ENCODE data around the gene TMEM151A. TPM values are rescaled to one million over a fixed set of nuclear protein-coding genes. Genes with fewer than 3 reads are reported as not detected.
"Not testable (repeated sequence)": the region's sequence is repeated elsewhere in the genome, so short reads cannot be mapped to it uniquely, and the experiment has no call there.

Gene TMEM151A
- polyA plus RNA-seq (ENCODE audit: insufficient read length in 4 of 4) = under 1 TPM in 2 of 4 donors, not detected in 2; 0.12 to 0.24 TPM

DNA sequence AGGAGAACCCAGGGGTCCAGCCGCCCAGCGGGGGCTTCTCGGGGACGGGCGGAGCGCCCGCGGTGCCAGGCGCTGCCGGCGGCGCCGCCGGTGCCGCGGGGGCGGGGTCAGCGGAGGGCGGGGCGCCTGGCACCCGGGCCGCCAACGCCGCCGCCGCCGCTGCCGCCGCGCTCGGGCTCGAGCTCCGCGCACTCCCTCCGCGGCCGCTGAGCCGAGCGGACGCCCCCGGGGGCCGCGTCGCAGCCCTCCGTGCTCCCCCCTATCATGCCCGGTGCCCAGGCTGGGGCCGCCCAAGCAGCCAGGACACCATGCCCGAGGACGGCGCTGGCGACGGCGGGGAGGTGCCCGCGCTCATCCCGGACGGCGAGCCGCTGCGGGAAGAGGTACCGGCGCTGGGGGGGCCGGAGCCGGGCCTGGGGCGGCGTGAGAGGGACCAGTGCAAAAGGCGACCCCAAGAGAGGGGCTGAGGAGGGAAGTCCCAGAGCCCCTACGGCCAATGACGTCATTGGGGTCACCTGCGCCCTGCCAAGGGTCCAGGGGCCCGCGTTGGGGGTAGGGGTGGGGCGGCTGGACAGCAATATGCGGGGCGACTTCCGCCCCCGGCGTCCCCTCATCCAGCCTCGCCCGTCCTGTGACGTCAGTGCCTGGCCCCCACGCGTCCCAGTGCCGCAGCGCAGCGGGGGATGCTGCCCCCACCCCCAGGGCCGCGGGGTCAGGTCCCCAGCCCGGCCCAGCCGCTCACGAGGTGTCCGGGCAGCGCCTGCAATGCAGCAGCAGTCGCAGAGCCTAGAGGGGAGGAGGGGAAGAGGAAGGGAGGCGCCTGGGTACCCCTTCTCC is at the start of gene TMEM151A:
Gene TMEM151A (plus strand): TSS at position 189 of the 837 bp plus-strand sequence. CDS start 120 bp downstream, at position 309.
- DNase-seq (ENCODE audit: low read depth in 4 of 4, low spot score in 2 of 4) = no peak

DNA sequence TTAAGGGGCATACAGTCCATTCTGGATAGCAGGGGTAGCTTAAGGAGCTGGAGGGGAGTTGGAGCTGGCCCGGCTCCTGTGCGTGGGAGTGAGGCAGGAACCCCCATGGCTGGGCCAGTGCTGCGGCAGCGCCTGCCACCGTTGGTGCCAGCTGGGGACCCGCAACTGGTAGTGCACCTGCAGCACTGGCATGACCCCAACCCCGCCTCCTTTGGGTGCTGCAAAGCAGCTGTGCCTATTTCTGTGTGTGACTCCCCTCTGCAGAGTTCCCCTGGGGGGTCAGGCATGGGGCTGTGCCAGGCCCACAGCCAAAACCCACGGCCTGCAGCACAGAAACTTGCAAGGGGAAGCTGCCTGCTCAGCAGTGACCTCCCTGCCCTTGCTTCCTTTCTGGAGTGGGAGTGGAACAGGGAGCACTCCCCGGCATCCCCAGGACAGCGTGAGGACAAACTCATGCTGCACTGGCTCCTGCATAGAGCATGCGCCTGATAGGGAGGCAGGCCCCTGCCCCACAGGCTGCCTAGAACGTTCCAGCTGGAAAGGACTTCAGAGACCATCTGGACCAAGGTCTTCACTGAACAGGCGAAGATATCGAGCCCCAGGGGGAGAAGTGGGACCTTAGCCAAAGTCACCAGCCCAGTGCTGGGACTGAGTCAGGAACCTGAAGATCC is 49.5 kb upstream of the TMEM151A start:
- no peak for DNase-seq (ENCODE audit: low read depth in 4 of 4, low spot score in 2 of 4)

- no peak for DNase-seq (ENCODE audit: low read depth in 4 of 4, low spot score in 2 of 4)
These were observed 47.7 kb upstream of the TMEM151A start for GRCh38 chr11:66243782-66244535.

GRCh38 chr11:66247295-66247694 is 44.4 kb upstream of the TMEM151A start:
- no peak for DNase-seq (ENCODE audit: low read depth in 4 of 4, low spot score in 2 of 4)

GRCh38 chr11:66247801-66248200 is 43.9 kb upstream of the TMEM151A start:
- DNase-seq (ENCODE audit: low read depth in 4 of 4, low spot score in 2 of 4) = no peak

DNA sequence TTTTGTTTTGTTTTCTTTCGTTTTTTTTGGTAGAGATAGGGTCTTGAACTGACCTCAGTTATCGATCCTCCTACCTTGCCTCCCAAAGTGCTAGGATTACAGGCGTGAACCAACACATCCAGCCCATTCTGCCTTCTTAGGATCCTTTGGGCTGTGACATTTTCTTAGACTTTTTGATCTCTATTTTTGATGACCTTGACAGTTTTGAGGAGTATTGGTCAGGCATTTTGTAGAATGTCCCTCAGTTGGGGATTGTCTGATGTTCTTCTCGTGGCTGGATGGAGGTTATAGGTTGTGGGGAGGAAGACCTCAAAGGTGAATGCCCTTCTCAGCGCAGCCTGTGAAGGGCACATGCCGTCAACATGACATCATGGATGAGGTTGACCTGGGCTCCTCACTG is 42.8 kb upstream of the TMEM151A start:
- no peak for DNase-seq (ENCODE audit: low read depth in 4 of 4, low spot score in 2 of 4)

GRCh38 chr11:66251809-66252208 is 39.9 kb upstream of the TMEM151A start:
- DNase-seq (ENCODE audit: low read depth in 4 of 4, low spot score in 2 of 4) = no peak

DNA sequence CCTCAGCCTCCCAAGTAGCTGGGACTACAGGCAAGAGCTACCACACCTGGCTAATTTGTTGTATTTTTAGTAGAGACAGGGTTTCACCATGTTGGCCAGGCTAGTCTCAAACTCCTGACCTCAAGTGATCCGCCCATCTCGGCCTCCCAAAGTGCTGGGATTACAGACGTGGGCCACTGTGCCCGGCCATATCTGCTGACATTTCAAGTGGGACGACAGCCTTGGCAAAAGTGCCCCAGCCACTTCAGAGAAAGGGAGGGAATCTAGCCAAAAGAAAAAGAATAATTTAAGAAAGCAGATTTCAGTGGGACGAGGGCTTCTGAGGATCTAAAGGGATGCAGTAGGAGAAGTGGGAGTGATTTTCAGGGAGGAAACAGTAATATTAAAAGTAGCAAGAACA is 38.6 kb upstream of the TMEM151A start:
- not testable (repeated sequence) for DNase-seq (ENCODE audit: low read depth in 4 of 4, low spot score in 2 of 4)

- no peak for DNase-seq (ENCODE audit: low read depth in 4 of 4, low spot score in 2 of 4)
These were observed 33.2 kb upstream of the TMEM151A start for GRCh38 chr11:66258473-66258893.

DNA sequence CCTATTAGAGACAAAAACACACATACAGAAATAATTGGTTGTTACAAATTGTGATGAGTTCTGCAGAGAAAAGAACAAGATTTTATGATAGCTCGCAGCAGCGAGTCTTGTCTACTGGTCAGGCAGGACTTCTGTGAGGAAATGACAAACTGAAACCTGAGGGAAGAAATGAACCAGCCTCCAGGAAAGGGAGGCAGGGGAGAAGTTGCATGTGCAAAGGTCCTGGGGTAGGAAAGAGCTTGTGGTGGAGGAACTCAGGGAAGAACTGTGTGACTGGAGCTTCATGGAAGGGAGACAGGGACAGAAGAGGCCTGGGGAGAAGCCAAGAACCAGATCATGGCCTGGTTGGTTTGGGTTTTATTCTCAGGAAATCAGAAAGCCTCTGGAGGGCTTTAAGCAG is 32.5 kb upstream of the TMEM151A start:
- no peak for DNase-seq (ENCODE audit: low read depth in 4 of 4, low spot score in 2 of 4)

DNA sequence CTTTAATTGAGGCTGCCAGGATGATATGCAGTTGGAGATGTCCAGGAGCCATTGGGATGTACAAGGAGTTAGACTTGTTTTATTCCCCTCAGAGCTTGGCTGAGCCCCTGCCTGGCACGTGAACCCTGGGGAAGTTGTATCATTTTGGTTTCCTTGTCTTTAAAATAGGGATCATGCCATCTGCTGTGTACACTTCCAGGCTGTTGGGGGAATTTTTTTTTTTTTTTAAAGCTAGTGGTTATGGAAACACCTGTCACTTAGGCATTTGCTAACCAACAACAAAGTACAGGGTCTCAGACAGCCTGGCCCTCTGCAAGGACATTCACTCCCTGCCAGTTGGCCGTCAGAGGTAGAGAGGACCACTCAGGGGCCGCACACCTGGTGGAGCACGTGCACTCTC is 31.7 kb upstream of the TMEM151A start:
- DNase-seq (ENCODE audit: low read depth in 4 of 4, low spot score in 2 of 4) = no peak

GRCh38 chr11:66261578-66261977 is 30.1 kb upstream of the TMEM151A start:
- no peak for DNase-seq (ENCODE audit: low read depth in 4 of 4, low spot score in 2 of 4)

DNA sequence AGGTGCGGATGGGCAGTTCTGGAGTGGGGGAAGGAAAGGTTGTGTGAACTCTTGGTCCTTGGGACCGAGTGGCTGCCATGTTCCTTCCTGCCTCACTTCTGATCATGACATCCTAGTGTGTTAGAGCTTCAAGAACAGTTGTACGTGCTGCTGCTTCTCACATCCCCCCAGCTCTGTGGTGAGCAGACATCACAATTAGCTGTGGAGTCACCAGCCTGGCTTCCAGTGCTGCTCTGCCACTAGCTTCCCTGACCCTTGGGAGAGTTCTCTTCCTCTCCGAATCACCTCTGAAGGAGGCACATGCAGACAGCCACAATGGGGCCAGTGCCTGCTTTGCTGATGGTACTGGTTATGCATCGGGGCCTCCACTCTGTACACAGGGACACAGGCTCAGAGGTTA is 29.5 kb upstream of the TMEM151A start:
- no peak for DNase-seq (ENCODE audit: low read depth in 4 of 4, low spot score in 2 of 4)

DNA sequence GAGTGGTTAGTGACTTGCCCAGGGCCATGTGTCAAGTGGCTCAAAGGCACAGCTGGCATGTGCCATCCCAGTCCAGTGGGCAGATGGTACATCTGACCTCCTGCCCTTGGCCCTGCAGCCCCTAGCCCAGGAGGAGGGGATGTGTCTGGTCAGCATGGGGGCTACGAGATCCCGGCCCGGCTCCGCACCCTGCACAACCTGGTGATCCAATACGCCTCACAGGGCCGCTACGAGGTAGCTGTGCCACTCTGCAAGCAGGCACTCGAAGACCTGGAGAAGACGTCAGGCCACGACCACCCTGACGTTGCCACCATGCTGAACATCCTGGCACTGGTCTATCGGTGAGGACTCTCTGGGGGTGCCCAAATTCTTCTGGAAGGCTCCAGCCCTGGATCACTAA is 29.0 kb upstream of the TMEM151A start:
- no peak for DNase-seq (ENCODE audit: low read depth in 4 of 4, low spot score in 2 of 4)

- no peak for DNase-seq (ENCODE audit: low read depth in 4 of 4, low spot score in 2 of 4)
These were observed 28.5 kb upstream of the TMEM151A start for GRCh38 chr11:66263231-66263630.

DNA sequence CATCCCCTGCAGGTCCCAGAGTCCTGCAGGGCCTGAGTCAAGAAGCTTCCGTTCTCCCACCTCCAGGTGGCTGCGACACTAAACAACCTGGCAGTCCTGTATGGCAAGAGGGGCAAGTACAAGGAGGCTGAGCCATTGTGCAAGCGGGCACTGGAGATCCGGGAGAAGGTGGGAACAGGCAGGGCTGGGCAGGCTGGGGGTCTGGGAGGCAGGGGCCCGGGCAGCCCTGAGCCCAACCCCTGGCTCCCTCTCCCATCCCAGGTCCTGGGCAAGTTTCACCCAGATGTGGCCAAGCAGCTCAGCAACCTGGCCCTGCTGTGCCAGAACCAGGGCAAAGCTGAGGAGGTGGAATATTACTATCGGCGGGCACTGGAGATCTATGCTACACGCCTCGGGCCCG is 27.9 kb upstream of the TMEM151A start:
- DNase-seq (ENCODE audit: low read depth in 4 of 4, low spot score in 2 of 4) = no peak

- DNase-seq (ENCODE audit: low read depth in 4 of 4, low spot score in 2 of 4) = no peak
These were observed 27.3 kb upstream of the TMEM151A start for GRCh38 chr11:66264383-66264782.

DNA sequence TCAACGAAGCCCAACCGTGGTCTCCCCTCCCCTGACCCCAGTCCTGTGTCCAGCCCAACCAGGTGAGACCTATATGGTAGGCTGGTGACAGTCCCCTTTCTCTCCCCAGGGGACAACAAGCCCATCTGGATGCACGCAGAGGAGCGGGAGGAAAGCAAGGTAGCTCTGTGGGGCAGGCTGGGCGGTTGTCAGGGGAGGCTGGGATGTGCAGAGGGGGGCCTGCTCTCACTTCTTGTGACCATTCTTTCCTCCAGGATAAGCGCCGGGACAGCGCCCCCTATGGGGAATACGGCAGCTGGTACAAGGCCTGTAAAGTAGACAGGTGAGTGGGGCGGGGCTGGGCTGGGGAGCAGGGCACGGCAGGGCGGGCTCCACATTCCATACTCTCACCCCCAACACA is 26.8 kb upstream of the TMEM151A start:
- DNase-seq (ENCODE audit: low read depth in 4 of 4, low spot score in 2 of 4) = no peak

GRCh38 chr11:66265531-66266377 is 25.9 kb upstream of the TMEM151A start:
- no peak for DNase-seq (ENCODE audit: low read depth in 4 of 4, low spot score in 2 of 4)

GRCh38 chr11:66266378-66267038 is 25.2 kb upstream of the TMEM151A start:
- no peak for DNase-seq (ENCODE audit: low read depth in 4 of 4, low spot score in 2 of 4)
